Fibroblast of lung (primary cell): Measurements from ENCODE around the gene OPRM1. TPM values are rescaled to one million over a fixed set of nuclear protein-coding genes. Genes with fewer than 3 reads are reported as not detected.

Experiments used
- DNase-seq, 2 donors: peaks; one replicate each; pipeline versions ENCODE4 v3.0.0 to v3.0.0-alpha.2; 2010; ENCODE audit warnings: low read depth in 2 of 2
- H2AFZ ChIP-seq: 2 replicates; pipeline ENCODE4 v1.5.1; 2012; ENCODE audit warnings: low read length, control low read depth, inconsistent platforms
- H3K27ac ChIP-seq: 2 replicates; pipeline ENCODE4 v1.5.1; 2011; ENCODE audit warnings: low read length, control low read depth; ENCODE audit not compliant: insufficient read depth
- H3K27me3 ChIP-seq: 2 replicates; pipeline ENCODE4 v1.5.1; 2011; ENCODE audit warnings: mild to moderate bottlenecking, low read length; ENCODE audit not compliant: control insufficient read depth, insufficient read depth
- H3K36me3 ChIP-seq: 2 replicates; pipeline ENCODE4 v1.5.1; 2011; ENCODE audit warnings: low read length; ENCODE audit not compliant: control insufficient read depth, insufficient read depth
- H3K4me1 ChIP-seq: 2 replicates; pipeline ENCODE4 v1.5.1; 2011; ENCODE audit warnings: low read length; ENCODE audit not compliant: control insufficient read depth, insufficient read depth; ENCODE audit errors: extremely low read depth
- H3K4me2 ChIP-seq: 2 replicates; pipeline ENCODE4 v1.5.1; 2011; ENCODE audit warnings: low read length, control low read depth; ENCODE audit not compliant: insufficient read depth; ENCODE audit errors: extremely low read depth
- H3K4me3 ChIP-seq, 4 experiments: fragments of 200-600 bp in 1 of 4; sonication (generic) in 1 of 4; replicated peaks in 1 of 4; 2 replicates each; pipeline ENCODE4 v1.5.1; 2011 to 2016; ENCODE audit warnings: low read length in 4 of 4, low read depth in 3 of 4, mild to moderate bottlenecking in 3 of 4, control low read depth in 2 of 4, inconsistent platforms in 1 of 4, mixed read lengths in 1 of 4; ENCODE audit not compliant: insufficient read depth in 1 of 4; ENCODE audit errors: control extremely low read depth in 1 of 4
- H3K79me2 ChIP-seq: 2 replicates; pipeline ENCODE4 v1.5.1; 2012; ENCODE audit warnings: mild to moderate bottlenecking, low read length, inconsistent platforms; ENCODE audit not compliant: control insufficient read depth, insufficient read depth
- H3K9ac ChIP-seq: 2 replicates; pipeline ENCODE4 v1.5.1; 2011; ENCODE audit warnings: mild to moderate bottlenecking, low read length, control low read depth; ENCODE audit not compliant: insufficient read depth
- H3K9me3 ChIP-seq: 2 replicates; pipeline ENCODE4 v1.5.1; 2012; ENCODE audit warnings: low read depth, low read length; ENCODE audit not compliant: control insufficient read depth, insufficient read depth
- H4K20me1 ChIP-seq: 2 replicates; pipeline ENCODE4 v1.5.1; 2011; ENCODE audit warnings: low read length; ENCODE audit not compliant: control insufficient read depth, insufficient read depth; ENCODE audit errors: extremely low read depth
- EZH2 ChIP-seq: IDR thresholded peaks from 2 replicates; pipeline ENCODE4 v1.5.1; 2012; ENCODE audit warnings: low read length, control low read depth, mild to moderate bottlenecking; ENCODE audit errors: missing control alignments
- polyA plus RNA-seq, 2 donors: library from polyadenylated mRNA; depleted of rRNA in 1 of 2; stranded (reverse) in 1 of 2; unstranded in 1 of 2; fragments of >200 nt; gene quantifications; 2 replicates each; pipeline ENCODE4 v1.2.1, GENCODE V29; 2011 to 2012; ENCODE audit warnings: missing spikeins in 1 of 2
- total RNA-seq: library from RNA; depleted of rRNA; stranded (reverse); fragments of >200 nt; gene quantifications from 2 replicates; pipeline ENCODE4 v1.2.1, GENCODE V29; 2014
- TF ChIP-seq, protein P1 (sequence below), 2 donors: IDR thresholded peaks in 1 of 2; conservative IDR thresholded peaks in 1 of 2; 1 replicate in 1 of 2; 2 replicates in 1 of 2; pipeline ENCODE4 v1.5.1; 2011 to 2012; ENCODE audit warnings: low read length in 2 of 2, control low read depth in 1 of 2, inconsistent platforms in 1 of 2, low read depth in 1 of 2, mild to moderate bottlenecking in 1 of 2

OPRM1 gene
- total and polyA plus RNA-seq, 2 donors (not counting 1 experiment from before 2014, with no cell fraction given): not detected

DNA sequence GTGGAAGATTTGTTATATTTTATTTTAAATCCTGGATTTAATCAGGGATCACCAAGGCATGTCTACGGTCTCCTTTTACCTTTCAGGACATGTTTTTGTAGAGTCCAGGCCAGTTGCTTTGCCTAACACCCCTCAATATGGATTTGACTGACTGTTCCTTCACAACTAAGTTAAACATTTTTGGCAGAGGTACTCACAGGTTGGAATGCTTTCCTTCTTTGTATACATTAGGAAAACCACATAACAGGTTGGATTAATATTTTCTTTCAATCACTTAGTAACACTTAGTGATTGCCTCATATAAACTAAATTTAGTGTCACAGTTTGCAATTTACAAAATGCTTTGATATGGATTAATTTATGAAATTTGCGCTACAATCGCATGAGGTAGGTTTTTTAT, 253.0 kb downstream of the OPRM1 start:
- H3K9ac ChIP-seq: no peak overlapping the region
- H3K27ac ChIP-seq: peak overlapping the region; percentile 54
- no peaks in the 10 kb centered on the region for H3K9me3 ChIP-seq
- TF ChIP-seq EZH2: no peak
- TF ChIP-seq, protein P1, sequence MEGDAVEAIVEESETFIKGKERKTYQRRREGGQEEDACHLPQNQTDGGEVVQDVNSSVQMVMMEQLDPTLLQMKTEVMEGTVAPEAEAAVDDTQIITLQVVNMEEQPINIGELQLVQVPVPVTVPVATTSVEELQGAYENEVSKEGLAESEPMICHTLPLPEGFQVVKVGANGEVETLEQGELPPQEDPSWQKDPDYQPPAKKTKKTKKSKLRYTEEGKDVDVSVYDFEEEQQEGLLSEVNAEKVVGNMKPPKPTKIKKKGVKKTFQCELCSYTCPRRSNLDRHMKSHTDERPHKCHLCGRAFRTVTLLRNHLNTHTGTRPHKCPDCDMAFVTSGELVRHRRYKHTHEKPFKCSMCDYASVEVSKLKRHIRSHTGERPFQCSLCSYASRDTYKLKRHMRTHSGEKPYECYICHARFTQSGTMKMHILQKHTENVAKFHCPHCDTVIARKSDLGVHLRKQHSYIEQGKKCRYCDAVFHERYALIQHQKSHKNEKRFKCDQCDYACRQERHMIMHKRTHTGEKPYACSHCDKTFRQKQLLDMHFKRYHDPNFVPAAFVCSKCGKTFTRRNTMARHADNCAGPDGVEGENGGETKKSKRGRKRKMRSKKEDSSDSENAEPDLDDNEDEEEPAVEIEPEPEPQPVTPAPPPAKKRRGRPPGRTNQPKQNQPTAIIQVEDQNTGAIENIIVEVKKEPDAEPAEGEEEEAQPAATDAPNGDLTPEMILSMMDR (conservative IDR thresholded peaks at IDR 0.05 in 1 of 2, IDR thresholded peaks at IDR 0.05 in 1 of 2; ENCODE audit: low read depth in 1 of 2, low read length in 2 of 2): no peak
- no peak overlapping the region for H3K4me3 ChIP-seq
- DNase-seq: peak; percentile 22 to 44
- no peak overlapping the region for H3K4me2 ChIP-seq
- H3K79me2 ChIP-seq: no peaks in the 10 kb centered on the region
- peaks cover 5% of the 10 kb centered on the region for H3K4me1 ChIP-seq
- no peaks in the 10 kb centered on the region for H3K27me3 ChIP-seq
- no peak overlapping the region for H2AFZ ChIP-seq
- no peaks in the 10 kb centered on the region for H3K36me3 ChIP-seq
- H4K20me1 ChIP-seq: no peaks in the 10 kb centered on the region

GRCh38 chr6:154292855-154293519, 253.9 kb downstream of the OPRM1 start:
- Histone ChIP-seq H3K27me3 (no peaks in the 10 kb centered on the region), H3K4me3 (no peak overlapping the region), H4K20me1 (no peaks in the 10 kb centered on the region), H2AFZ (peak overlapping the region; percentile 24), H3K79me2 (no peaks in the 10 kb centered on the region), H3K9me3 (no peaks in the 10 kb centered on the region), H3K9ac (no peak overlapping the region), H3K4me1 (peaks cover 5% of the 10 kb centered on the region), H3K4me2 (peak overlapping the region; percentile 66), H3K27ac (peak overlapping the region; percentile 70), H3K36me3 (no peaks in the 10 kb centered on the region)
- peak; percentile 63 to 84 for DNase-seq
- TF ChIP-seq, protein P1 (conservative IDR thresholded peaks at IDR 0.05 in 1 of 2, IDR thresholded peaks at IDR 0.05 in 1 of 2; ENCODE audit: low read depth in 1 of 2, low read length in 2 of 2): no peak
- no peak for TF ChIP-seq EZH2

GRCh38 chr6:154295733-154296132, 256.7 kb downstream of the OPRM1 start:
- H3K9me3 ChIP-seq: no peaks in the 10 kb centered on the region
- TF ChIP-seq EZH2: no peak
- TF ChIP-seq, protein P1 (conservative IDR thresholded peaks at IDR 0.05 in 1 of 2, IDR thresholded peaks at IDR 0.05 in 1 of 2; ENCODE audit: low read depth in 1 of 2, low read length in 2 of 2): no peak
- no peak for DNase-seq
- H4K20me1 ChIP-seq: no peaks in the 10 kb centered on the region
- no peak overlapping the region for H3K9ac ChIP-seq
- H3K27me3 ChIP-seq: no peaks in the 10 kb centered on the region
- peaks cover 5% of the 10 kb centered on the region for H3K4me1 ChIP-seq
- no peaks in the 10 kb centered on the region for H3K36me3 ChIP-seq
- no peak overlapping the region for H3K4me2 ChIP-seq
- no peaks in the 10 kb centered on the region for H3K79me2 ChIP-seq
- no peak overlapping the region for H3K4me3 ChIP-seq
- H2AFZ ChIP-seq: no peak overlapping the region
- H3K27ac ChIP-seq: no peak overlapping the region
